Measurements from ENCODE around the gene SLC4A8. TPM values are rescaled to one million over a fixed set of nuclear protein-coding genes. Genes with fewer than 3 reads are reported as not detected.

SLC4A8 gene
- polyA plus RNA-seq, 1 donor (not counting 4 experiments of a cell fraction or from before 2014, with no cell fraction given): 2.3 TPM

DNA sequence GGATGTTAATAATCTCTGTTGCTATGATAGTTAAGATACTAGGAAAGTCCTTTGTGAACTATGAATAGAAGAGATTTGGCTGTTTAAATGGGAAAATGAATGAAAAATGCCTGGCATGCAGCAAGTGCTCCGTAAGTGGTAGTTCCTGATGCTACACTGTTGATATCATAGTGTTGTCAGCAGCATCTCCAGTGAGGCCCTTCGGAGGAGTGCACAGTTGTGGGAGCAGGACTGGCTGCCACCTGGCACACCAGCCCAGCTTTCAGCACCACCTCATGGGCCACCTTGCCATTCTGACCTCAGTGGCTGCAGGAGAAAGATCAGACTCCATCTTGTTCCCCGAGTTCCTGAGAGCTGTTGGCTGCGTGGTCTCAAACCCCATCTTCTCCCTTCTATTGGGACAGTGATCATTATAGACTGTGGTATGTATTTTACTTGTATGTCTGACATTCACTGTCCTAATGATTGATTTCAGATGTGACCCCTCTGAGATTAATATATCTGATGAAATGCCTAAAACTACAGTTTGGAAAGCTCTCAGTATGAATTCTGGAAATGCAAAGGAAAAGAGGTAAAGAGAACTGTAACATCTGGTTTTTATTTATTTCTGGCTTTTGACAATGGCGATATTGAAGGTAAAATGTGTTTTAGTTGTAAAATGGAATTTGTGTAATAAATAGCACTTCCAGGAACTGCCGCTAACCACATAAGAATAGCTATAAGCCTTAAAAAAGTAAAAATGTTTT lies 80.9 kb downstream of the SLC4A8 start:
- Histone ChIP-seq H3K36me3 (ENCODE audit: control insufficient read depth in 2 of 2, extremely low read depth in 1 of 2, insufficient read depth in 2 of 2, low read length in 2 of 2) (no peaks in the 10 kb centered on the region), H3K4me2 (ENCODE audit: control insufficient read depth, extremely low read depth, insufficient read depth, low read depth, low read length) (no peak overlapping the region), H3K27me3 (ENCODE audit: control insufficient read depth, extremely low read depth, insufficient read depth, low read length) (no peaks in the 10 kb centered on the region), H4K20me1 (ENCODE audit: control insufficient read depth, extremely low read depth, insufficient read depth, low read length) (no peaks in the 10 kb centered on the region), H3K79me2 (ENCODE audit: control insufficient read depth, insufficient read depth, low read length) (no peaks in the 10 kb centered on the region), H3K4me3 (ENCODE audit: control insufficient read depth in 2 of 3, extremely low read depth in 1 of 3, insufficient read depth in 2 of 3, low read depth in 1 of 3, low read length in 3 of 3) (no peak overlapping the region), H3K9ac (ENCODE audit: control insufficient read depth, extremely low read depth, insufficient read depth, low read length) (no peak overlapping the region), H3K9me3 (ENCODE audit: control insufficient read depth, low read depth, low read length) (no peaks in the 10 kb centered on the region), H2AFZ (ENCODE audit: control insufficient read depth, low read length) (no peak overlapping the region), H3K4me1 (ENCODE audit: control insufficient read depth, extremely low read depth, insufficient read depth, low read length) (no peaks in the 10 kb centered on the region), H3K27ac (ENCODE audit: control insufficient read depth, insufficient read depth, low read length) (no peak overlapping the region), H3K9me1 (ENCODE audit: control insufficient read depth, extremely low read depth, insufficient read depth, low read length) (no peaks in the 10 kb centered on the region)
- dilution Hi-C loops (cut with MboI; ENCODE audit: extremely low pct_ligation_motif_present, low sequenced_read_pairs): no loop called here
- no peak for TF ChIP-seq EZH2 (IDR thresholded peaks at IDR 0.05; ENCODE audit: low read length)
- TF ChIP-seq, protein P1, sequence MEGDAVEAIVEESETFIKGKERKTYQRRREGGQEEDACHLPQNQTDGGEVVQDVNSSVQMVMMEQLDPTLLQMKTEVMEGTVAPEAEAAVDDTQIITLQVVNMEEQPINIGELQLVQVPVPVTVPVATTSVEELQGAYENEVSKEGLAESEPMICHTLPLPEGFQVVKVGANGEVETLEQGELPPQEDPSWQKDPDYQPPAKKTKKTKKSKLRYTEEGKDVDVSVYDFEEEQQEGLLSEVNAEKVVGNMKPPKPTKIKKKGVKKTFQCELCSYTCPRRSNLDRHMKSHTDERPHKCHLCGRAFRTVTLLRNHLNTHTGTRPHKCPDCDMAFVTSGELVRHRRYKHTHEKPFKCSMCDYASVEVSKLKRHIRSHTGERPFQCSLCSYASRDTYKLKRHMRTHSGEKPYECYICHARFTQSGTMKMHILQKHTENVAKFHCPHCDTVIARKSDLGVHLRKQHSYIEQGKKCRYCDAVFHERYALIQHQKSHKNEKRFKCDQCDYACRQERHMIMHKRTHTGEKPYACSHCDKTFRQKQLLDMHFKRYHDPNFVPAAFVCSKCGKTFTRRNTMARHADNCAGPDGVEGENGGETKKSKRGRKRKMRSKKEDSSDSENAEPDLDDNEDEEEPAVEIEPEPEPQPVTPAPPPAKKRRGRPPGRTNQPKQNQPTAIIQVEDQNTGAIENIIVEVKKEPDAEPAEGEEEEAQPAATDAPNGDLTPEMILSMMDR (optimal IDR thresholded peaks at IDR 0.05 in 1 of 3, IDR thresholded peaks at IDR 0.05 in 1 of 3, conservative IDR thresholded peaks at IDR 0.05 in 1 of 3; ENCODE audit: extremely low read depth in 1 of 3, insufficient read depth in 2 of 3, low read length in 3 of 3): no peak
- DNase-seq (ENCODE audit: low read depth, low spot score) (no peak), FAIRE-seq (no peak)

DNA sequence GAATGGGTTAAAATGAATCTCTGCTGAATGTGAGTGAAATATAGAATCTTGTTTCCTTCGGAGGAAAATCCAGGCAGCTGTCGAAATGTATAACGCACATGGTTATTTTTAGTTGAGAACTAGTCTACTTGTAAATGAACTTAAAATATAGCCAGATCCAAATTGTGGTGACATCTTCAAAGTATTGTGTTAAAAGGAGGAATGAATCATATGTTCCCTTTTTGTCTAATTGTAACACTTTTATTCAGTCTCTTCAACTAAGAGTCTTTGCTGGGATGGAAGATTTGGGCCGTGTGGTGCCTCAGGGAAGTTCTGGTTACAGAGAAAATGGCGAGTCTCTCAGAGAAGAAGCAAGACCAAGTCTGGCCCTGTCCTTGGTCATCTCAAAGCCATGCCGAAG lies 82.5 kb downstream of the SLC4A8 start:
- no peak overlapping the region for H3K4me3 ChIP-seq (ENCODE audit: control insufficient read depth in 2 of 3, extremely low read depth in 1 of 3, insufficient read depth in 2 of 3, low read depth in 1 of 3, low read length in 3 of 3)
- H3K4me1 ChIP-seq (ENCODE audit: control insufficient read depth, extremely low read depth, insufficient read depth, low read length): no peaks in the 10 kb centered on the region
- H4K20me1 ChIP-seq (ENCODE audit: control insufficient read depth, extremely low read depth, insufficient read depth, low read length): no peaks in the 10 kb centered on the region
- no peaks in the 10 kb centered on the region for H3K79me2 ChIP-seq (ENCODE audit: control insufficient read depth, insufficient read depth, low read length)
- no peak overlapping the region for H3K27ac ChIP-seq (ENCODE audit: control insufficient read depth, insufficient read depth, low read length)
- H3K27me3 ChIP-seq (ENCODE audit: control insufficient read depth, extremely low read depth, insufficient read depth, low read length): no peaks in the 10 kb centered on the region
- DNase-seq (ENCODE audit: low read depth, low spot score): no peak
- H3K4me2 ChIP-seq (ENCODE audit: control insufficient read depth, extremely low read depth, insufficient read depth, low read depth, low read length): no peak overlapping the region
- TF ChIP-seq, protein P1 (optimal IDR thresholded peaks at IDR 0.05 in 1 of 3, IDR thresholded peaks at IDR 0.05 in 1 of 3, conservative IDR thresholded peaks at IDR 0.05 in 1 of 3; ENCODE audit: extremely low read depth in 1 of 3, insufficient read depth in 2 of 3, low read length in 3 of 3): no peak
- no peak for TF ChIP-seq EZH2 (IDR thresholded peaks at IDR 0.05; ENCODE audit: low read length)
- H3K9me3 ChIP-seq (ENCODE audit: control insufficient read depth, low read depth, low read length): no peaks in the 10 kb centered on the region
- no peak overlapping the region for H2AFZ ChIP-seq (ENCODE audit: control insufficient read depth, low read length)
- dilution Hi-C loops (cut with MboI; ENCODE audit: extremely low pct_ligation_motif_present, low sequenced_read_pairs): no loop called here
- no peak overlapping the region for H3K9ac ChIP-seq (ENCODE audit: control insufficient read depth, extremely low read depth, insufficient read depth, low read length)
- FAIRE-seq: no peak
- no peaks in the 10 kb centered on the region for H3K36me3 ChIP-seq (ENCODE audit: control insufficient read depth in 2 of 2, extremely low read depth in 1 of 2, insufficient read depth in 2 of 2, low read length in 2 of 2)
- H3K9me1 ChIP-seq (ENCODE audit: control insufficient read depth, extremely low read depth, insufficient read depth, low read length): no peaks in the 10 kb centered on the region
